B cell (primary cell): ENCODE data around the gene STON1. TPM values are rescaled to one million over a fixed set of nuclear protein-coding genes. Genes with fewer than 3 reads are reported as not detected.

Experiments
- ATAC-seq: fragments of 200-7000 bp; cut with Tn5 transposase; one replicate; pipeline ENCODE4 v1.10.0; 2021; ENCODE audit warnings: low read depth, mild to moderate bottlenecking, moderate number of reproducible peaks, moderate library complexity
- CTCF ChIA-PET: fragments of 350-600 bp; sonication (Branson Sonifier 250); formaldehyde crosslinking; loops from one replicate; lab custom pipeline; 2021; ENCODE audit warnings: antibody characterized with exemption, inconsistent platforms; lab: Charles Lee
- POLR2A ChIA-PET: fragments of 350-600 bp; sonication (Branson Sonifier 250); formaldehyde crosslinking; loops from one replicate; lab custom pipeline; 2021; ENCODE audit warnings: antibody characterized with exemption; lab: Charles Lee
- DNase-seq: peaks from one replicate; pipeline ENCODE4 v3.0.0; 2013
- H2AFZ ChIP-seq: 2 replicates; pipeline ENCODE4 v1.6.1; 2012; ENCODE audit warnings: mild to moderate bottlenecking, low read depth, low read length; ENCODE audit not compliant: insufficient read depth, poor library complexity, severe bottlenecking
- H3K27ac ChIP-seq, 2 donors: 1 replicate in 1 of 2; 2 replicates in 1 of 2; pipeline ENCODE4 v1.5.1; 2012 to 2013; ENCODE audit warnings: low read length in 2 of 2, mild to moderate bottlenecking in 2 of 2, moderate library complexity in 1 of 2
- H3K27me3 ChIP-seq, 4 experiments: fragments of 200-600 bp in 1 of 4; sonication (generic) in 1 of 4; replicated peaks in 1 of 4; 1 replicate in 2 of 4; 2 replicates in 2 of 4; pipeline versions ENCODE4 v1.6.1 to v1.7.0; 2013 to 2016; ENCODE audit warnings: low read length in 3 of 4, mild to moderate bottlenecking in 2 of 4, mixed read lengths in 1 of 4, moderate library complexity in 1 of 4; ENCODE audit not compliant: insufficient read depth in 4 of 4, control insufficient read depth in 3 of 4; ENCODE audit errors: control extremely low read depth in 1 of 4
- H3K36me3 ChIP-seq, 2 experiments: replicated peaks in 1 of 2; 1 replicate in 1 of 2; 2 replicates in 1 of 2; pipeline versions ENCODE4 v1.6.1 to v1.7.1; 2013; ENCODE audit warnings: low read length in 1 of 2; ENCODE audit not compliant: insufficient read depth in 2 of 2, control insufficient read depth in 1 of 2; ENCODE audit errors: control extremely low read depth in 1 of 2, extremely low read depth in 1 of 2
- H3K4me1 ChIP-seq, 2 donors: fragments of 200-600 bp in 1 of 2; sonication (generic) in 1 of 2; 1 replicate in 1 of 2; 2 replicates in 1 of 2; pipeline versions ENCODE4 v1.5.1 to v1.6.1; 2013 to 2017; ENCODE audit warnings: low read length in 2 of 2; ENCODE audit not compliant: control insufficient read depth in 2 of 2, insufficient read depth in 2 of 2
- H3K4me2 ChIP-seq: replicated peaks from 2 replicates; pipeline ENCODE3; 2012; ENCODE audit warnings: mild to moderate bottlenecking, low read depth, low read length; ENCODE audit not compliant: poor library complexity, severe bottlenecking
- H3K4me3 ChIP-seq, 5 experiments: fragments of 200-600 bp in 1 of 5; sonication (generic) in 1 of 5; 1 replicate in 3 of 5; 2 replicates in 2 of 5; pipeline versions ENCODE4 v1.5.1 to v1.7.0; 2011 to 2016; ENCODE audit warnings: low read length in 4 of 5, mild to moderate bottlenecking in 4 of 5, low read depth in 2 of 5, control low read depth in 1 of 5, moderate library complexity in 1 of 5; ENCODE audit not compliant: insufficient read depth in 1 of 5; ENCODE audit errors: control extremely low read depth in 1 of 5, extremely low read depth in 1 of 5
- H3K79me2 ChIP-seq: fragments of 200-600 bp; sonication (generic); one replicate; pipeline ENCODE4 v1.6.0; 2016; ENCODE audit warnings: low read length; ENCODE audit not compliant: control insufficient read depth, insufficient read depth
- H3K9ac ChIP-seq: fragments of 200-600 bp; sonication (generic); 2 replicates; pipeline ENCODE4 v1.6.1; 2017; ENCODE audit warnings: mild to moderate bottlenecking, low read length, moderate library complexity
- H3K9me3 ChIP-seq, 3 donors: one replicate each; pipeline versions ENCODE4 v1.6.1 to v1.7.1; 2013; ENCODE audit warnings: low read length in 2 of 3; ENCODE audit not compliant: control insufficient read depth in 2 of 3, insufficient read depth in 1 of 3; ENCODE audit errors: control extremely low read depth in 1 of 3
- H4K20me1 ChIP-seq: 2 replicates; pipeline ENCODE4 v1.6.0; 2012; ENCODE audit warnings: mild to moderate bottlenecking, low read length; ENCODE audit not compliant: insufficient read depth, control insufficient read depth, poor library complexity, severe bottlenecking
- H3K27ac Mint-ChIP-seq: one replicate; pipeline ENCODE4 v1.8.0; 2021; ENCODE audit warnings: mixed read lengths
- H3K27me3 Mint-ChIP-seq: one replicate; pipeline ENCODE4 v1.8.0; 2021; ENCODE audit warnings: mixed read lengths
- H3K4me1 Mint-ChIP-seq: one replicate; pipeline ENCODE4 v1.8.0; 2021; ENCODE audit warnings: mixed read lengths
- H3K4me3 Mint-ChIP-seq: one replicate; pipeline ENCODE4 v1.8.0; 2021; ENCODE audit warnings: mixed read lengths
- H3K9me3 Mint-ChIP-seq: one replicate; pipeline ENCODE4 v1.8.0; 2022; ENCODE audit warnings: mixed read lengths; ENCODE audit not compliant: insufficient read depth
- EZH2 ChIP-seq: IDR thresholded peaks from 2 replicates; pipeline ENCODE4 v1.6.1; 2012; ENCODE audit warnings: borderline replicate concordance, low read depth, mild to moderate bottlenecking, moderate library complexity, low read length; ENCODE audit not compliant: insufficient read depth, poor library complexity, severe bottlenecking
- WGBS: methylation state at CpG from one replicate; pipeline ENCODE4 v1.1.5; 2013; ENCODE audit warnings: missing lambda C conversion rate; ENCODE audit not compliant: insufficient coverage; 5-methylcytosine and 5-hydroxymethylcytosine counted together
- intact Hi-C: fragments of 100-400 bp; cut with micrococcal nuclease; formaldehyde crosslinking; loops from one replicate; pipeline ENCODE4 v1.10.0; 2022
- polyA plus RNA-seq: library from polyadenylated mRNA; depleted of rRNA; stranded (reverse); fragments of >200 nt; gene quantifications from 2 replicates; pipeline ENCODE4 v1.2.3, GENCODE V29; 2012
- total RNA-seq, 2 donors: library from RNA; stranded (reverse); fragments of 120-200 nt in 1 of 2; gene quantifications; 1 replicate in 1 of 2; 2 replicates in 1 of 2; pipeline versions ENCODE4 v1.2.3 to v1.2.4, GENCODE V29; 2013 to 2022
- TF ChIP-seq, protein P1 (sequence below): fragments of 200-600 bp; IDR thresholded peaks from one replicate; pipeline ENCODE4 v1.8.0; 2022; ENCODE audit warnings: antibody characterized with exemption, mild to moderate bottlenecking

Gene STON1
- total and polyA plus RNA-seq, 2 donors (not counting 1 experiment from before 2014, with no cell fraction given) = 0.46 to 2.0 TPM

DNA sequence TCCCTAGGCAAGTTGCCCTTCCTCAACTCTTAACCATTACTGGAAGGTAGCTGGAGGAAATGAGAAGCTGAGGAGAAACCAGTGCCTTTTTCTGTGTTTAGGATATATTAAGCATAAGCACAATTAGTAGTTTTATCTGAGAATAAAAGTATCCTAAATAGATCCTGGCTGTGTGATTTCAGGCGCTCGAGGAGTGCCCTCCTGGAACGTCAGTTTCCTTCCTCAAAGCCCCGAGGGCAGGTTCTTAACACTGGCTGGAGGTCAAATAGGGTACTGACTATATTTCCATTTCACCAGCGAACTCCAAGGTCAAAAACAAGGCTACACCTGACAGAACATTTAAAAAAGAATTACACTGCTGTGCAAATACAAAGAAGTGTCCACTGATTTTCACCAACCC is 1.5 kb upstream of the STON1 start:
- TF ChIP-seq, protein P1, sequence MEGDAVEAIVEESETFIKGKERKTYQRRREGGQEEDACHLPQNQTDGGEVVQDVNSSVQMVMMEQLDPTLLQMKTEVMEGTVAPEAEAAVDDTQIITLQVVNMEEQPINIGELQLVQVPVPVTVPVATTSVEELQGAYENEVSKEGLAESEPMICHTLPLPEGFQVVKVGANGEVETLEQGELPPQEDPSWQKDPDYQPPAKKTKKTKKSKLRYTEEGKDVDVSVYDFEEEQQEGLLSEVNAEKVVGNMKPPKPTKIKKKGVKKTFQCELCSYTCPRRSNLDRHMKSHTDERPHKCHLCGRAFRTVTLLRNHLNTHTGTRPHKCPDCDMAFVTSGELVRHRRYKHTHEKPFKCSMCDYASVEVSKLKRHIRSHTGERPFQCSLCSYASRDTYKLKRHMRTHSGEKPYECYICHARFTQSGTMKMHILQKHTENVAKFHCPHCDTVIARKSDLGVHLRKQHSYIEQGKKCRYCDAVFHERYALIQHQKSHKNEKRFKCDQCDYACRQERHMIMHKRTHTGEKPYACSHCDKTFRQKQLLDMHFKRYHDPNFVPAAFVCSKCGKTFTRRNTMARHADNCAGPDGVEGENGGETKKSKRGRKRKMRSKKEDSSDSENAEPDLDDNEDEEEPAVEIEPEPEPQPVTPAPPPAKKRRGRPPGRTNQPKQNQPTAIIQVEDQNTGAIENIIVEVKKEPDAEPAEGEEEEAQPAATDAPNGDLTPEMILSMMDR = no peak
- TF ChIP-seq EZH2 = no peak
- Histone ChIP-seq H3K27ac (no peak overlapping the region), H3K27me3 (peaks cover 0 to 11% (median 3%) of the 10 kb centered on the region in 4 experiments), H4K20me1 (no peaks in the 10 kb centered on the region), H3K4me3 (no peak overlapping the region), H3K9me3 (no peaks in the 10 kb centered on the region), H3K36me3 (peaks cover 0 to 5% of the 10 kb centered on the region in 2 experiments), H3K79me2 (no peaks in the 10 kb centered on the region), H2AFZ (no peak overlapping the region), H3K4me2 (no peak overlapping the region), H3K9ac (no peak overlapping the region), H3K4me1 (peaks cover 12 to 15% of the 10 kb centered on the region in 2 donors)
- Mint-ChIP-seq H3K4me1 (peaks cover 19% of the 10 kb centered on the region), H3K9me3 (no peaks in the 10 kb centered on the region), H3K27me3 (no peaks in the 10 kb centered on the region), H3K27ac (no peak overlapping the region), H3K4me3 (peak overlapping the region; percentile 87)
- ChIA-PET POLR2A (no interaction called here), CTCF (no interaction called here)
- 86% methylated on average over 1 of the region's 5 CpGs for WGBS
- no peak for DNase-seq
- ATAC-seq = no peak
- intact Hi-C loops = no loop called here

DNA sequence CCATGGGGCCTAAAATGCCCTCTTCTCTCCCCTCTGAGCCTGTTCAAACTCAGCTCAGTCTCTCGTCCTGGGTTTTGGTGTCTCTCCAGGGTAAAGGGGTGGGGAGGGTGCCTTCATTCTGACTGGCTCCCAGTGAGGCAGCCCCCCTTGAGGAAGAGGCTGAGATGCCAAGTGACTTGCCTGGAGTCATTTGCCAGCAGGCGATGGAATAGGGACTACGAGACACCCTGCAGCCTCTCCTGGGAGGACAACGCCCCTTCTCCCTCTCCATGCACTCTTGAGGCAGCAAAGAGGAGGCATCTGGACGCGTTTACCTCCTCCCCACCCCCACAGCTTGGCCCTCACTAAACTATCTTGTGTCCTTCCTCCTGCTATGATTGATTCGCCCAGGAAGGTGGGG is 760 bp upstream of the STON1 start:
- Histone ChIP-seq H3K9me3 (no peaks in the 10 kb centered on the region), H3K9ac (no peak overlapping the region), H3K4me2 (peak overlapping the region; percentile 22), H3K4me1 (peaks cover 12 to 15% of the 10 kb centered on the region in 2 donors), H3K79me2 (no peaks in the 10 kb centered on the region), H4K20me1 (no peaks in the 10 kb centered on the region), H3K36me3 (peaks cover 0 to 5% of the 10 kb centered on the region in 2 experiments), H3K27ac (no peak overlapping the region), H3K4me3 (no peak overlapping the region), H3K27me3 (peaks cover 0 to 11% (median 3%) of the 10 kb centered on the region in 4 experiments), H2AFZ (no peak overlapping the region)
- intact Hi-C loops = no loop called here
- DNase-seq (peak; percentile 12), ATAC-seq (no peak)
- Mint-ChIP-seq H3K4me1 (peaks cover 19% of the 10 kb centered on the region), H3K9me3 (no peaks in the 10 kb centered on the region), H3K4me3 (peak overlapping the region; percentile 87), H3K27ac (no peak overlapping the region), H3K27me3 (no peaks in the 10 kb centered on the region)
- TF ChIP-seq, protein P1 = no peak
- no peak for TF ChIP-seq EZH2
- 83% methylated on average over 5 of the region's 7 CpGs for WGBS
- POLR2A ChIA-PET = no interaction called here
- CTCF ChIA-PET = no interaction called here
